ENCODE results near the gene UBE2H.
"Not testable (repeated sequence)": the region's sequence is repeated elsewhere in the genome, so short reads cannot be mapped to it uniquely, and the experiment has no call there.

UBE2H gene

DNA sequence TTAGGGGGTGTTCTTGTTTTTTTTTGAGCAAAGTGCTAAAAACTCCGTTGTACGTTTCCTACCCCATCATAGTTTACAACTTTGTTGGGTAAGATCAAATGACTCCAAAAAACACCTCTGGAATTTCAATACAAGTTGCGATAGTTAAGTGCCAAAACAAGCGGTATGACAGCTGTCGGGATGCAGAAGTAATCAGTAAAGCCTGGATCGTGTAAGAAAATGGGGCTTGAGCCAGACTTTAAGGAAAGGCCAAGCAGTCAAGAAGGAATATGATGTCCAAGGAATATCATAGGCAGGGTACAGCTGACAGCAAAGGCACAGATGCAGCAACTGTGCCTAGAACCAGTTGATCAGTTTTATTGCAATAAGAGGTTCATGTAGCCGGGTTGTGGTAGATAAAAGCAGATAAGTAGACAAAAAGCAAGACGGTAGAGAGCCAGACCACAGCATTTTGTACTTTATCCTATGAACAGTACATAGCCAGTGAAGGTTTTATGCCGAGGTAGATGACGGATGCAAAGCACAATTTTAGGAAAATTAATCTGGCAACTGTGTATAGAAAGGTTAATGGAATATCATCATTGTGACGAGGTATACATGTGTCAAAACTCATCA is 45.5 kb downstream of the UBE2H start:
- DNase-seq = no peak

DNA sequence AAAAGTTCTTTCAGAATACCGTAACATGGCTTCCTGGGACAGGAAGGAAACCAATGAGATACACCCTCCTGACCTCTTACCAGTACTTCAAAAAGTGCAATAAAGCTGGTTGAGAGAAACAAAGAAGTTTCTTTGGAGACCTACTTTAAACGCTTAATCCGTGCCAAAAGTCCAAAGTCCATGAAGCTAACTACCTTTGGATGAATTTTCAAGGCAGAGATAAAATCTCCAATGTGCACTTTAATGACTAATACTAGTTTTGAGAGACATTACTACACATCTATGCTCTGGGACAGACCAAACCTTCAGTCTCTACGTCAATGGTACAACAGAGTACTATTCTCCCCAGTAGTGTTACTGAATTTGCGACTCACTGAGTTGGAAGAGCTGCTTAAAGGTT is 46.1 kb downstream of the UBE2H start:
- no peak for DNase-seq

DNA sequence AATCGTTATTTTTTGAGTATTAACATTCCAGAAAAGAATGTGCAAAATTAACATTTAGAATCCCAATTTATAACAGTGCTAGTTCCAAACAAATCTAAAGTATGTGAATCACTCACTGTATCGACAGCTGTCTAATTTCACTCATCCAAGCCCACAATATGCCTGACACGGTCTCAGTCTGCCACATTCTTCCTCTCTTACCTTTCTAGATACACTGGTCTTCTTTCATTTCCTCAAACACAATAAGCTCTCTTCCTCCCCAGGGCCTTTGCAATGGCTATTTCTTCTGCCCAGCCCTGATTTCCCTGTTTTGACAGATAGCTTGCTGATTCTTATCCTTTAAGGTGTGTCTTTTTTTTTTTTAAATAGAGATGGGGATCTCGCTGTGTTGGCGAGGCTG is 48.8 kb downstream of the UBE2H start:
- DNase-seq = no peak

DNA sequence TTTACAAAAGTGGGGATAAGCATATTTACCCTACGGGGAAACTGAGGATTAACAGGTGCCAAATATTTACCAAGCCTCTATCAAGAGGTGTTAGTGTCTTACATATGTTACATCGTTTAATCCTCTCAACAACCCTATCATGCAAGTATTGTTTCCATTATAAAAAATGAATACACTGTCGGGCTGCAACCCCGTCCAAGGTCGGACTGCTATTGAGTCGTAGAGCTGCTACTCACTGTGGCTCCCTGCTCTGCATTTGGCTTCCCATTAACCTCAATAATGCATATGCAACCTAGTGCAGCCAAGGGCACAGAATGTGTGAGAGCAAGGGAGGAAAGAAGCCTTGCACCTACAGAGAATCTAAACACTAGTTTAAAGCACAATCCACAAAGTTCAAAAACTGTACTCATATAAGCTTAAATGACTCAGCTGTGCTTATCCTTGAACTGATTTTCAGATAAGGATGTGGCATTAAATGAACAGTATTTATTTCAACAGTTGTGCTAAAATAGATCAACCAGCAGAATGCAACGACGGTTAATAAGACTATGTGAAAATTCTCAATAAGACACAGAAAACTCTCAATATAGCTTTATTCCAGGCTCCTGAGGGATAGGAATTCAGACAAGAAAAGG is 49.9 kb downstream of the UBE2H start:
- no peak for DNase-seq

DNA sequence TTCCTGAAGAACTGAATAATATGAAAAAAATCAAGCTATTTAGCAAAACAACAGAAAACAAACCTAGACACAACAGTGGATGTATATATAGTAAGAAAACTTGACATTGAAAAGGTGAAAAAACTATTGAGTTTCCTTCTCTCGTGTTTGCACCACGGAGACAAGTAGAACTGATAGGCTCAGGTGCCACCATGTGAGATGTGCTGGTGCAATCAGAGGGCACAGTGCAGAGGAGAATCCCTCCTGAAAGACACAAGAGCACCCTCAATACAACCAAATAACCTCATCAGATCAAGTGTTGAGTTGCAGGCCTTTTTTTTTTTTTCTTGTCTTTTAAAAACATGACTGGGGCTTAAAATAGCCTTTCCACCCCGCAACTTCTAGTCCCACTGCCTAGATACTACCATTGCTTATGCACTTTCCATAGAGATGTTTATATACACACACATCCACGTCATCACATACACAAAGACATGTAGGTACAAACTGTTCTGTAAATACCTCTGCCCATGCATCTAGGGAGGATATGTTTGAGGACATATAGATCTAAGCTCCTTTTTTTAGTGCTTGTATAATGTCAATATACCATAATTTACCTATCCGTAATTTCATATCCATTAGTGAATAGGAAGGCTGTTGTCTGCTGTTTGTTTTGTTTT is 54.1 kb downstream of the UBE2H start:
- no peak for DNase-seq

DNA sequence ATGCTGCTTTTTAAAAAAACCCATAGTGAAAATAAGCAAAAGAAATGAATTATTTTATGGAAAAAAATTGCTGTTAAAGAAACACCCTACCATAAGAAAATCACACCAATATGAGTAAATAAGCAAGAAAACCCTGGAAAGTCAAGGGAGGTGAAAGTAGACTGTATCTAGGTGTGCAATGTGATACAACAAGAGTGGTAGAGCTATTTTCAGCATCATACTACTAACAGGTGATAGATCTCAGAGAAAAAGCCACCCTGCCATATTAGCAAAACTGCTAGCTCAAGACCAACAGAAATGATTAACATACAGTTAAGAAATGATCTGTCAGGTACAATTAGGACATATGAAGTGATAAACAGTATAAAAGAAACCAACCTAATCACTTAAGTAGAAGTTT is 54.8 kb downstream of the UBE2H start:
- DNase-seq = no peak

DNA sequence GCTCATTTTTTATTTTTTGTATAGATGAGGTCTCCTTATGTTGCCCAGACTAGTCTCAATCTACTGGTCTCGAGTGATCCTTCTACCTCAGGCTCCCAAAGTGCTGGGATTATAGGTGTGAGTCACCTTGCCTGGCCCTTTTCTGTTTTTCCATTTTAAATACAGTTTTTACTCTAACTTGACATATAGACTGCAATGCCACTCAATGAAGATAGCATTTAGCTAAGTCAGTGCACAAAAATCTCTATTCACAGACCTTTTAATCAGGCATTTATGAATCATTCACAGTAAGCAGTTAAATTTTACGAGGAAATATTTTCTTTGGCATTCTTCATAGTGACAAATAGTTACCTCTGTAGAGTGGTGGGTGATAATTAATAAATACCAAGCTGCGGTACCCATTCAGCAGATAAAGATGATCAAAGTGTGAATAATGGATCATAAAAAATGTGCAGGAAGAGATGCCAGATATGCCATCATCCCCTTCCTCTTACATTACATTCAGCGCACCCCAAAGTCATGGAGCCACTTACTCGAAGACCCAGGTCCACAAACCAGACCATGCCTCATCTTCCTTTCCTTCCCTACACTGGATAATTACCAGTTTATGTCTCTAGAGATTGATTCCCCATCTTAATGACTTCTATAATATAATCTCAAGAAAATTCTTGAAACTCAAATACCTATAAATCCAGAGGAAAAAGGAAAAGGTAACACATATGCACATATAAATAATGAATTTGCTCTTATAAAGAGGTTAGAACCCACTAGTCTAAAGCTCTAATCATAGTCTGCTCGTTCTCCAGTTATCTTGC is 56.0 kb downstream of the UBE2H start:
- no peak for DNase-seq

DNA sequence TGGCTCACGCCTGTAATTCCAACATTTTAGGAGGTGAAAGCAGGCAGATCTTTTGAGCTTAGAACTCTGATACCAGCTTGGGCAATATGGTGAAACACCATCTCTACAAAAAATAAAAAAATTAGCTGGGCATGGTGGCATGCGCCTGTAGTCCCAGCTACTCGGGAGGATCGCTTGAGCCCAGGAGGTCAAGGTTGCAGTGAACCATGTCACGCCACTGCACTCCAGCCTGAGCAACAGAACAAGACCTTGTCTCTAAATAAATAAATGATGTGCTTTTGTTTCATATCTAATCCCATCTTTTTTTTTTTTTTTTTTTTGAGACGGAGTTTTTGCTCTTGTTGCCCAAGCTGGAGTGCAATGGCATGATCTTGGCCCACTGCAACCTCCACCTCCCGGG is 58.6 kb downstream of the UBE2H start:
- DNase-seq = not testable (repeated sequence)

DNA sequence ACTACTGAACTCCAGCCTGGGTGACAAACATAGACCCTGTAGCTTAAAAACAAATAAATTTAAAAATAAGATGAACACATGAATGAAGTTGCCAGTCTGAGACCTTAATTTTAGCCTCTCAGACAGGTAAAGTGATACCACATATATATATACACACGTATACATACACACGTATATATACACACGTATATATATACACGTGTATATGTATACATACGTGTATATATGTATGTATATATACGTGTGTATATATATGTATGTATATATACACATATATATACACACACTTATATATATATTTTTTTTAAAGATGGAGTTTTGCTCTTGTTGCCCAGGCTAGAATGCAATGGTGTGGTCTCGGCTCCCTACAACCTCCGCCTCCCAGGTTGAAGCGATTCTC is 62.7 kb downstream of the UBE2H start:
- DNase-seq = no peak

DNA sequence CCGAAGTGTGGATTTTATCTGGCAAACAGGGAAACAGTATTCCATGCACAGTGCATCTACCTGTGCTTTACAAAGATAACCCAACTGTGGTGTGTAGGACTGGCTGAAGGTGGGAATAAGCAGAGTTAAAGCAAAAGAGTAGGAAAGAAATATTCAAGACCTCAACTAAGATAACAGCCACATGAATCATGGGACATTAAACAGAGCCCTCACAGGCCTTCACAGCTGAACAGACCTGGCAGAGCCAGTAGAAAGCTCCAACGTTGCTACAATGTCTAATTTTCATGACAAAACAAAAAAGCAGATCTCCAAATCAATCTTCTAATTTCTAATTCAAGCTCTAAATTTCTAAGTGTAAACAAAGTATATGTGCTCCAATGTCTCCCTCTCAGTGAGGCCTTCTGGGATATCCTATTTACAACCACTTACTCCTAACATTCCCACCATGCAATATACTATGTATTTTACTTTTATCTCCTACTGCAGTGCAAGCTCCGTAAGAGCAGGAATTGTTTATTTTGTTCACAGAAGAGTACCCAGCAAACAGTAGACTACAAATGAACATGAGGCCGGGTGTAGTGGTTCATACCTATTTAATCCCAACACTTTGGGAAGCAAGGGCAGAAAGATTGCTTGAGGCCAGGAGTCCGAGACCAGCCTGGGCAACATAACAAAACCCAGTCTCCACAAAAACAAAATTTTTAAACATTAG is 63.5 kb downstream of the UBE2H start:
- no peak for DNase-seq

DNA sequence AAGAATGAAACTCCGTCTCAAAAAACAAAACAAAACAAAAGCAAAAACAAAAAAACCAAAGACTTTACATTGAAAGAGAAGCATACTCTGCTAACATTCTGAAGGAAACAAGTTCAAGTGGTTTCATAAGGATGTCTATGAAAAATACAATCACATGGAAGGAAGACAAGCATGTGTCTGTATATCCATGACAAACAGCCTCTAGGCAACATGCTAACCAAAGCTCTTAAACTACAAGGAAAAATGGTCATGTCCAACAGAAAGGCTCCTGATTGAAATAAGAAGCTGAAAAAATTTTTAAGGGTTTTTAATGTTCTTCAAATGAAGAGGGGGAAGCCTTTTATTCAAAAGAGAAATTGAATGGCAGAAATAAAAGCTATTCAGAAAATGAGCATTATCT is 64.9 kb downstream of the UBE2H start:
- no peak for DNase-seq

DNA sequence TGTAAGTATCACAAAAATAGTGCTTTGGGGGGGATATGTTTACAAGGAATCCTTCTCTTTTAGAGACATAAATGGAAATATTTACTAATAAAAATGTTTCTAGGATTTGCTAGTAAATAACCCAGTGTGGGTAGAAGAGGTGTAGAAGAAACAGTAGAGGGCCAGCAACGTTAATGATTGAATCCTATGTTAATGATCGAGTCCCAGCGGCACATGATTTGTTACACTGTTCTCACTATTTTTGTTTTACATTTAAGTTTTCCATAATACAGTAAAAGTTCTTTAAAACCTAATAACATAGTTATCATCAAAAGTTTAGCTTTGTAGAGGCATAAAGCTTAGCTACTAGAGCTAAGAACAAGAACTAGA is 66.0 kb downstream of the UBE2H start:
- no peak for DNase-seq

DNA sequence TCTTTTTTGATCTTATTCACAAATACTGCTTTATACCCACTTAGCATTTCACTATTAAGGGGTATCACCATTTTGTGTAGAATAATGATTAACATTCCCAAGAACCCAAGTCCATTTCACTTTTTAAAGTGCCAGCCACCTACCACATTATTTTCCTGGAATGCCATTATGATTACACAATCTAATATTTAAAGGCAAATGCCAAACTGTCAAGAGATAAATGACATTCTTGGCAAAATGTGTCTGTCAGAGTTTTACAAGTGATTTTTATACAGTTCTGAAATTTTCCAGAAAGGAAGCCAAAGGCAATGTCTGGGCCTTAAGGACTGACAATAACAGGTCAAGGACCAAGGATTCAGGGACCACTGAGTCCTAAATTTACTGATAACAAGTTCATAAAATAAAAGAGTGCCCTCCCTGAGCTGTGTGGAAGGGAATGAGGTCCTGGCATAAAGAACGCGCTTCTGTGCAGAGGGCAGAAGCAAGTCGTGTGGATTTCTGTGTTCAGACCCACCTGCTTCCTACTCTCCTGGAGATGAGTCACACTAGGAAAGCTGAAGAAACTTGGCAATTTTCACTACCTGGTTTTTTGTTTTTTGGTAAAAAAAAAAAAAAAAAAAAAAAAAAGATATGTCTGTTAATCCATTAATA is 66.5 kb downstream of the UBE2H start:
- DNase-seq = no peak

DNA sequence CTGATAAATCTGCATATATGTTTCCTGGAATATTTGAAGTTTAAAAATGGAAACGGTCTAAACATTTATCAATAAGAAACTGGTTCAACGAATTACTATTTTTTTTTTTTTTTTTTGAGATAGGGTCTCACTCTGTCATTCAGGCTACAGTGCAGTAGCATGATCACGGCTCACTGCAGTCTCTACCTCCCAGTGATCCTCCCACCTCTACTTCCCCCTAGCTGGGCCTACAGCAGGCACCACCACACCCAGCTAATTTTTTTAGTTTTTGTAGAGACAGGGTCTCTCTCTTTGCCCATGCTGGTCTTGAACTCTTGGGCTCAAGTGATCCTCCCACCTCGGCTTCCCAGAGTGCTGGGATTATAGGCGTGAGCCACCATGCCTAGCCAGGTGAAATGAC is 68.3 kb downstream of the UBE2H start:
- DNase-seq = no peak

DNA sequence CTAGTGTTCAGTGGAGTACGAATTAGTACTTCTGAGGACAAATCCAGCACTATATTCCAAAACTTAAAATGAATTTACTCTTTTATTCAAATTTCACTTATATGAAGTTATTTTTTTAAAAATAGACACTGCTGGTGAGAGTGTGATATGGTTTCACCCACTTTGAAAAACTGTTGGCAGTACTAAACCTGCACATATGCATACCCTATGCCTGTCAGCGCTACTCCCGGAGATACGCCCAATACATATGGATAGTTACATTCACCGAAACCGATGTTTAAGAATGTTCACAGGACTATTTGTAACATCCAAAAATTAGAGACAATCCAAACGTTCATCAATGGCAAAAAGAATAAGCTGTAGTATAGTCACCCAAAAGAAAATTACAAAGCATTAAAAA is 69.6 kb downstream of the UBE2H start:
- no peak for DNase-seq

DNA sequence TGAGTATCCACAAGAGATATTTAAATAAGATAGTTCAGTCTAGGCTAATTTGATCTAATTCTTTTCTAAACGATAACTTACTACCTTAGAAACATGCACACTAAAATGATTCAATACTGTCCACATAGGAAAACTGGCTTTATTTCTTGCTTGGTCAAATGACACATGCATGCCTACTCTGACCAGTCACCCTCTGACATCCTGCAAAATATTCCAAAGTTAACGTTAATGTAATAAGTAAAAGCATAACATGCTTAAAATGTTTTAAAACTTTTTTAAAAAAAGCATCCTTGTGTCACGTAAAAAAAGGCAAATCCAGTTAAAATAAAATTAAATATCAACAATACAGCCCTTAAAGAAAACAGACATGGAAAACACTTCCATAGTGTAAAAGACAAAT is 70.2 kb downstream of the UBE2H start:
- DNase-seq = no peak

DNA sequence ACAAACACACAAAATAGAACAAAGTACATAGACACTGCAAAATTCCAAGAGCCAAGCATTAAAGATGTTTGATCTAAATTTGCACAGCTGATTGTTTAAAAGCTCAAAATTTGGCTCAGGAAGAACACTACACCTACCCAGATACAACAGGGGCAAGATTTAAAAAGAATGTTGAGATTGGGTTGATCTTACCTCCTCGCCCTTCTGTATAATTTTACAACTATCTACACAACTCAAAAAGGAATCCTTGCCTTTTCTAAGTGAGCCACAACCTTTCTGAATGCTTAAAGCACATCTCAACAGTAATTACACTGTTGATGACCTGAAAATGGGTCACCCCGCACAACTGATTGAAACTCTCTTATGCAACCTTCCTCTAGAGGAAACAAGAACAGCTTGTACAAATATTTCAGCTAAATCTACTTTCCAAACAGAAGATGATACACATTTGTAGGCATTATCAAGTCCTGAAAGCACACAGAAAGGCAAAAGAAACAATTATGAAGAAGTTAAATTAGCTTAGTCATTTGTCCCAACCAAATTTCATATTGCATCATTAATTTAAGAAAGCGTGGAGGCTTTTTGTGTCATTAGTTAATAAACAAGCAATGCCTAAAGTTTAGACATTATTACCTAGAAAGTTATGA is 75.5 kb downstream of the UBE2H start:
- no peak for DNase-seq

DNA sequence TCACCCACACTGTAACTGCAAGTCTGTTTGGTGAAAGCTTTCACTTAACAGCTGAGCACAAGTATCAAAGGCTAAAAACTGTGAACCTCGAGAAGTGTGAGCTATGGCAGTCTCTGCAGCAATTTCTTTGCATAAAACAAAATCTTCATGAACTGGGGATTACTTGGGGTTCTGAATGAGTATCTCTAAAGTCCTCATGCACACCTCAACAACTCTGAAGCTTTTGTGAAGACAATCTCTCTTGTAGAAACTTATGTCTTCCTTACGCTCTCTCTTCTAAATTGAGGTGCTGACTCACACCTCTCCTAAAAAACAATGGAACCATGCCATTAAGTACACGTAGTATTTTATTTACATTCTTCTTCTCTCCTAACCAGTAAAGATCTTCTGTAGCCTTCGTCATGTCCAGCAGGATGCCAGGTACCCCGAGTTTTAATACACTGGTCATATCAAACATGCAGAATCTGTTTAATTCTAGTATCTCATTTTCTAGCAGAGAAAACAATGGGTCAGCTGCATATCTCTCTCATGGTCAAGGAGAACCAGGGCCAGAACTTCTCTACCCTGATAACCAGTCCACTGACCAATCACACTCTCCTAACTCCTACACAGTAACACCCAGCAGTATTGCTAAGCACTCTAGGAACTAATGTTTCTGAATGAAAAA is 76.9 kb downstream of the UBE2H start:
- DNase-seq = no peak

DNA sequence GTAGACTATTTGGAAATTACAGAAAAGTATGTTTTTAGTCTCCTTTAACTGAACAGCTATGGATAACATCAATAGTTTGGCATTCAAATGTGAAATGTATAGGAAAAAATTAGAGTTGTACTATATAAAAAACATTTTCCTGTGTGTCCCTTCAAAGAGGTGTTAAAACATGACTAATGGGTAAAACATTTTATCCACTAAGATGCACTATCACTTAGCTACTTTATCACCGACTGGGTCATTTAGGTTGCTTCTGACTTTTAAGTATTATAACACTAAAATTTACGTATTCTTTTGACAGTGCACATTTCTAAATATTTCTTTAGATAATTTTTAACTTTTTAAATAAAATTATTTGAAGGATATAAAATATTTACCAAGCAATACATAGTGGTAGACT is 77.6 kb downstream of the UBE2H start:
- no peak for DNase-seq

DNA sequence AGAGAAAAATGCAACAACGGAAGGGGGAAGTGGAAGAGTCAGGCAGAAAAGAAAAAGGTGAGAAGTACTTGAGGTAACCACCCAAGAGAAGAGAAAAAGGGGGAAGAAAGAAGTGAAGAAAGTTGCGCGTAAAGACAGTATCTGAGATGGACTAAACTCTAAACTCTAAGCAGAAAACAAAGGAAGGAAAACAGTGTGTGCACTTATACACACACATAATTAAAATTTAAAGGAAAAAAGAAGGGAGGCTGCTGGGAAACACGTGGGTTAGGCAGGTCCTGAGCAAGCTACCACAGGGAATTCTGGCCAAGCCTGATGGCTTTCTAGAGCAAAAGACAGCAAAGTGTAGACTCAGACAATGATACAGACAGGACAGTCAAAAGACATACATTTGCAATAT is 78.0 kb downstream of the UBE2H start:
- no peak for DNase-seq

DNA sequence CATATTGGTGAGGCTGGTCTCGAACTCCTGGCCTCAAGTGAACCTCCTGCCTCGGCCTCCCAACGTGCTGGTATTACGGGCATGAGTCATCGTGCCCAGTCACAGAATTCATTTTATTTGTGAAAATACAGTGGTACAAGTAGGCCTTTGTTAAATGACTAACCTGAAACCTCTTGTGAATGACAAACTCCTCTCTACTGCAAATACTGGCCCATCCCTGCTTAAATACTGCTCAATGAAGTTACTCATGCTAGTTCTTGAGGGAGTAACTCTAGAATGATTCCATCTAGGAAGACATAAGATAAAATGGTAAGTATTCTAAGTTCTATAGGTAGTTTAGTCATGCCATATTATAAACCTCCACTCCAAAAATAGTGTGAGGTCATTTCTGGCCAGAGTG is 80.7 kb downstream of the UBE2H start:
- no peak for DNase-seq

DNA sequence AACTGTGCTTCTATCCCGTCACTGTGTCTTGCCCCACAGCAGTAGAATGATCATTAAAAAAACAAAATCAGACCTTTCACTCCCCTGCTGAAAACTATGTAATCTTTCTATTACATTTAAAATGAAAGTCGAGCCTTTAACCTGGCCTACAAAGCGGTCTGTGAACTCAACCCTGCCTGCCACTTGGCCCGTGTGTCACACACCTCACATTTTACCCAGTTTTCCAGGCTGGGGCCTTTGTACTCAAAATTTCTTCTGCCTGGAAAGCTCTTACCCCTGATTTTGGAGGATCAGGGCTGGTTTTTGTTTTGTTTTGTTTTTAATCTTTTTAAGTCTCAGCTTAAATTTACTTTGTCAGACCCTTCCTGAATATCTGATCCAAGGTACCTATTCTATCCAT is 82.1 kb downstream of the UBE2H start:
- DNase-seq = no peak

Data from hippocampal formation (tissue), 2 donors.